ENCODE results near the gene TP53. TPM values are rescaled to one million over a fixed set of nuclear protein-coding genes. Genes with fewer than 3 reads are reported as not detected.
"Not testable (repeated sequence)": the region's sequence is repeated elsewhere in the genome, so short reads cannot be mapped to it uniquely, and the experiment has no call there.

Gene TP53
- total RNA-seq, 1 donor from 2014 or later, result 41.7 TPM

DNA sequence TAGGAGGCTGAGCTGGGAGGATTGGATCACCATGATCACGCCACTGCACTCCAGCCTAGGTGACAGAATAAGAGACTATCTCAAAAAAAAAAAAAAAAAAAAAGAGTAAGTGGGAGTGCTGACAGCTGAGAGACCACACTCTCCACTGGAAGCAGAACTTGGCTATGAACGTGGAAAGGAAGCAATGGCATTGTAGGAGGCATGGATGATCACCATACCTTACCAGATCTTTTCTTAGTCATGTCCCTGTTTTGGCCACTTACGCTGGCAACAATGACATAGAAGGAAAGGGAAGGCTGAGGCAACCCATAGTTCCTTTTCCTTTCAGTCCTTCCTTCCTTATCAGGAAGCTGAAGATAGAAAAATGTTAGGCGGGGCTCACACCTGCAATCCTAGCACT, 40.3 kb downstream of the TP53 start:
- no peak for ATAC-seq
- Histone ChIP-seq H3K9me3 (no peaks in the 10 kb centered on the region), H3K27ac (no peak overlapping the region), H3K4me1 (peaks cover 17% of the 10 kb centered on the region), H3K4me3 (no peak overlapping the region), H3K27me3 (peaks cover 25% of the 10 kb centered on the region), H3K36me3 (no peaks in the 10 kb centered on the region)
- intact Hi-C loops (cut with DNase I), result no loop called here
- TF ChIP-seq, protein P1, sequence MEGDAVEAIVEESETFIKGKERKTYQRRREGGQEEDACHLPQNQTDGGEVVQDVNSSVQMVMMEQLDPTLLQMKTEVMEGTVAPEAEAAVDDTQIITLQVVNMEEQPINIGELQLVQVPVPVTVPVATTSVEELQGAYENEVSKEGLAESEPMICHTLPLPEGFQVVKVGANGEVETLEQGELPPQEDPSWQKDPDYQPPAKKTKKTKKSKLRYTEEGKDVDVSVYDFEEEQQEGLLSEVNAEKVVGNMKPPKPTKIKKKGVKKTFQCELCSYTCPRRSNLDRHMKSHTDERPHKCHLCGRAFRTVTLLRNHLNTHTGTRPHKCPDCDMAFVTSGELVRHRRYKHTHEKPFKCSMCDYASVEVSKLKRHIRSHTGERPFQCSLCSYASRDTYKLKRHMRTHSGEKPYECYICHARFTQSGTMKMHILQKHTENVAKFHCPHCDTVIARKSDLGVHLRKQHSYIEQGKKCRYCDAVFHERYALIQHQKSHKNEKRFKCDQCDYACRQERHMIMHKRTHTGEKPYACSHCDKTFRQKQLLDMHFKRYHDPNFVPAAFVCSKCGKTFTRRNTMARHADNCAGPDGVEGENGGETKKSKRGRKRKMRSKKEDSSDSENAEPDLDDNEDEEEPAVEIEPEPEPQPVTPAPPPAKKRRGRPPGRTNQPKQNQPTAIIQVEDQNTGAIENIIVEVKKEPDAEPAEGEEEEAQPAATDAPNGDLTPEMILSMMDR (IDR thresholded peaks at IDR 0.05), result no peak
- DNase-seq, result no peak

DNA sequence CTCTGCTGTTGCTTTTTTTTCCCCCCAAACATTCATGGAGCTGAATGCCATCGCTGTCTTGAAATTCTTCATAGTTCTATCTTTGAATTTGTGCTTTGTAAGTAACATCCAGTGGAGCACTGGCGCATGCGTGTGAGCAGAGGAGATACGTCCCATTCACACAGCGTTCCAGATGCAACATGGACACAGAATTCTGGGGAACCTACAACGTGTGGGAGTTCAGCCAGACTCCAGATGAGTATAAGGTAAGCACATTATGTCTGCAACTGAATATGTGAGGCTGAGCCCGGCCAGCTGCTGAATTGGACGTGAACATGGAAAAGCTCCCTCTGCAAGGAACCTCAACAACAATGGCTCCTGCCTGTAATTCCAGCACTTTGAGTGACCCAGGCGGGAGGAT, 40.8 kb downstream of the TP53 start:
- Histone ChIP-seq H3K9me3 (no peaks in the 10 kb centered on the region), H3K36me3 (no peaks in the 10 kb centered on the region), H3K27ac (no peak overlapping the region), H3K27me3 (peaks cover 19% of the 10 kb centered on the region), H3K4me1 (peaks cover 14% of the 10 kb centered on the region), H3K4me3 (no peak overlapping the region)
- intact Hi-C loops (cut with DNase I), result no loop called here
- DNase-seq (no peak), ATAC-seq (no peak)
- TF ChIP-seq, protein P1 (IDR thresholded peaks at IDR 0.05), result no peak

DNA sequence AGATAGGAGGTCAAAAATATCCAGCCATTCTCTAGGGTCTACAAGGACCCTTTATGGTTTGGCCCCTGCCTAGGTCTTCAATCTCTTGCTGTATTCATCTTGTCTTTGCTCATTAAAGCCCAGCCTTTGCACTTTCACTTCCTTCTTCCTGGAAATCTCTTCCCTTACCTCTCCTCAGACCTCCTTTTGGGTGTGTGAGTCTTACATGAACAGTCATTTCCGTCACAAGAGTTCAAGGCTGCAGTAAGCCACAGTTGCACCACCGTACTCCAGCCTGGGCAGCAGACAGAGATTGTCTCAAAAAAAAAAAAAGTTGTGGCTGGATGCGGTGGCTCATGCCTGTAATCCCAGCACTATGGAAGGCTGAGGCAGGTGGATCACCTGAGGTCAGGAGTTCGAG, 42.5 kb downstream of the TP53 start:
- H3K9me3 ChIP-seq, result no peaks in the 10 kb centered on the region
- TF ChIP-seq, protein P1 (IDR thresholded peaks at IDR 0.05), result no peak
- H3K36me3 ChIP-seq, result no peaks in the 10 kb centered on the region
- H3K27me3 ChIP-seq, result peaks cover 3% of the 10 kb centered on the region
- H3K27ac ChIP-seq, result no peak overlapping the region
- H3K4me3 ChIP-seq, result no peak overlapping the region
- DNase-seq (no peak), ATAC-seq (peak; percentile 74)
- H3K4me1 ChIP-seq, result no peaks in the 10 kb centered on the region
- intact Hi-C loops (cut with DNase I), result no loop called here

DNA sequence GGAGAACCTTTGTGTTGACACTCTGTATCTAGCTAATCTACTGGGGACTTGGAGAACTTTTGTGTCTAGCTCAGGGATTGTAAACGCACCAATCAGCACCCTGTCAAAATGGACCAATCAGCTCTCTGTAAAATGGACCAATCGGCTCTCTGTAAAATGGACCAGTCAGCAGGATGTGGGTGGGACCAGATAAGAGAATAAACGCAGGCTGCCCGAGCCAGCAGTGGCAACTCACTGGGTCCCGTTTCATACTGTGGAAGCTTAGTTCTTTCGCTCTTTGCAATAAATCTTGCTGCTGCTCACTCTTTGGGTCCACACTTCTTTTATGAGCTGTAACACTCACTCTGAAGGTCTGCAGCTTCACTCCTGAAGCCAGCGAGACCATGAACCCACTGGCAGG, 45.7 kb downstream of the TP53 start:
- H3K36me3 ChIP-seq; ATAC-seq; H3K9me3 ChIP-seq; intact Hi-C loops (cut with DNase I); H3K4me3 ChIP-seq; H3K27ac ChIP-seq; H3K4me1 ChIP-seq; DNase-seq; H3K27me3 ChIP-seq: not testable (repeated sequence)

DNA sequence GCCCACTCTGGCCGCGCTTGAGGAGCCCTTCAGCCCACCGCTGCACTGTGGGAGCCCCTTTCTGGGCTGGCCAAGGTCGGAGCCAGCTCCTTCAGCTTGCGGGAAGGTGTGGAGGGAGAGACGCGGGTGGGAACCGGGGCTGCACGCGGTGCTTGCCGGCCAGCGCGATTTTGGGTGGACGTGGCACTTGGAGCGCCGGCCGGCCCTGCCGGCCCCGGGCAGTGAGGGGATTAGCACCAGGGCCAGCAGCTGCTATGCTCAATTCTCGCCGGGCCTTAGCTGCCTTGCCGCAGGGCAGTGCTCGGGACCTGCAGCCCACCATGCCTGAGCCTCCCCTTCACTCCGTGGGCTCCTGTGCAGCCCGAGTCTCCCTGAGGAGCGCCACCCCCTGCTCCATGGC, 46.5 kb downstream of the TP53 start:
- TF ChIP-seq, protein P1 (IDR thresholded peaks at IDR 0.05), result no peak
- ATAC-seq (no peak), DNase-seq (no peak)
- Histone ChIP-seq H3K4me3 (no peak overlapping the region), H3K36me3 (no peaks in the 10 kb centered on the region), H3K9me3 (no peaks in the 10 kb centered on the region), H3K4me1 (no peaks in the 10 kb centered on the region), H3K27ac (no peak overlapping the region), H3K27me3 (no peaks in the 10 kb centered on the region)
- intact Hi-C loops (cut with DNase I), result no loop called here

DNA sequence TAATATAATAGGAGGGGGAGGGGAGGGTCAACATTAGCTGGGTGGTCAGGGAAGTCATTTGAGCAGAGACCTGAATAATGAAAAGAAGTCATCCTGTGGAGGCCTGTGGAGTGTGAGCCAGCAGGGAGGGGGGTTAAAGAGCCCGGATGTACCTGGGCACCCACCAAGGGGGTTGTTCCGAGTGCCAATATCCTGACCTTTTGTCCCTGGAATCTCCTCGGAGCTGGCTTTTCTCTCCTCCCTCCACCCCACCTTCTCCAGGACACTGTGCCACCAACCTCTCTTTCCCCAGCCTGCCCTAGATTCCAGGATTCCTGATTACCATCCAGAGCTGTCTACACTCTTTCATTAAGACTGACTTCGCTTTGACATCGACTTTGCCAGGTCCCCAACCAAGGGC, 51.1 kb downstream of the TP53 start:
- Histone ChIP-seq H3K27ac (no peak overlapping the region), H3K4me1 (no peaks in the 10 kb centered on the region), H3K36me3 (no peaks in the 10 kb centered on the region), H3K9me3 (no peaks in the 10 kb centered on the region), H3K4me3 (no peak overlapping the region), H3K27me3 (no peaks in the 10 kb centered on the region)
- DNase-seq (no peak), ATAC-seq (no peak)
- intact Hi-C loops (cut with DNase I), result no loop called here
- TF ChIP-seq, protein P1 (IDR thresholded peaks at IDR 0.05), result no peak

All from upper lobe of right lung (tissue), 1 donor.